Thyroid gland (tissue), 4 donors: Measurements from ENCODE around the gene ADAMTS13.

Source experiments
- CTCF ChIP-seq, 6 experiments: fragments of 200-600 bp in 3 of 6; fragments of 450-650 bp in 3 of 6; sonication (generic) in 3 of 6; IDR thresholded peaks; one replicate each; pipeline ENCODE4 v1.5.1; 2016 to 2019; ENCODE audit warnings: antibody characterized with exemption in 6 of 6, mild to moderate bottlenecking in 2 of 6, inconsistent platforms in 1 of 6, moderate library complexity in 1 of 6
- POLR2A ChIP-seq, 2 donors: fragments of 450-650 bp; IDR thresholded peaks; one replicate each; pipeline ENCODE4 v1.6.1; 2017; ENCODE audit warnings: antibody characterized with exemption in 2 of 2, mild to moderate bottlenecking in 2 of 2, moderate library complexity in 1 of 2

DNA sequence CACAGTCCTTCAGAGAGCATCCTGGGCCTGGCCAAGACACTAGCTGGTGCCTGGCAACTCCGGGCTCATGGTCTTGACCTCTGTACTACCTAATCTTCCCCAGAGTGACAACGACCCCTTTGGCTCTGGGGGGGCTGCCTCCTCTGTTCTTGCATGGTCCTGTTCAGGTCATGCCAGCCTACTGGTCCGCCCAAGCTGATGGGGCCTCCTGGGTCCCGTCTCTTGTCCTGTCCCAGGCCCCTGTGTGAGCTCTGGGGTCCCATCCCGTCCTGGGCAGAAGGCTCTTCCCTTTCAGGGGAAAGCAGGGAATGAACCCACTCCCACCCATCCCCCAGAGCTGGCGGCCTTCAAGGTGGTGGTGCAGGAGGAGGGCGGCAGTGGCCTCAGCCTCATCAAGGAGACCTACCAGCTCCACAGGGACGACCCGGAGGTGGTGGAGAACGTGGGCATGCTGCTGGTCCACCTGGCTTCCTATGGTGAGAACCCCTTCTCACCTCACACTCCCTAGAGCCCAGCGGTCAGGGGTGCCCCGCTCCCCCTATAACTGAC lies 17.6 kb upstream of the ADAMTS13 start:
- TF ChIP-seq CTCF (IDR thresholded peaks at IDR 0.05) (no peak), POLR2A (IDR thresholded peaks at IDR 0.05) (no peak)
